WERI-Rb-1 (cell line): ENCODE results near the gene ZSCAN1.

Source experiments
- DNase-seq: peaks from one replicate; pipeline ENCODE4 v3.0.0-alpha.2; 2020
- H3K27ac ChIP-seq: fragments of 250-450 bp; sonication (Bioruptor Pico); 2 replicates; pipeline ENCODE4 v1.5.1; 2020; ENCODE audit warnings: mild to moderate bottlenecking, moderate library complexity
- H3K27me3 ChIP-seq: fragments of 250-450 bp; sonication (Bioruptor Pico); 2 replicates; pipeline ENCODE4 v1.5.1; 2021; ENCODE audit warnings: mild to moderate bottlenecking, low read depth, moderate library complexity; ENCODE audit not compliant: insufficient read depth, severe bottlenecking
- H3K36me3 ChIP-seq: fragments of 250-450 bp; sonication (Bioruptor Pico); 2 replicates; pipeline ENCODE4 v1.5.1; 2020; ENCODE audit warnings: mild to moderate bottlenecking, moderate library complexity
- H3K4me3 ChIP-seq: 2 replicates; pipeline ENCODE4 v1.5.1; 2011; ENCODE audit warnings: low read depth, mild to moderate bottlenecking, control low read depth, low read length
- H3K9me3 ChIP-seq: fragments of 250-450 bp; sonication (Bioruptor Pico); 2 replicates; pipeline ENCODE4 v1.5.1; 2021; ENCODE audit warnings: mild to moderate bottlenecking, moderate library complexity; ENCODE audit not compliant: severe bottlenecking
- TF ChIP-seq, protein P1 (sequence below): IDR thresholded peaks from 2 replicates; pipeline ENCODE4 v1.5.1; 2011; ENCODE audit warnings: low read depth, mild to moderate bottlenecking, control low read depth, inconsistent platforms, low read length

ZSCAN1 gene

DNA sequence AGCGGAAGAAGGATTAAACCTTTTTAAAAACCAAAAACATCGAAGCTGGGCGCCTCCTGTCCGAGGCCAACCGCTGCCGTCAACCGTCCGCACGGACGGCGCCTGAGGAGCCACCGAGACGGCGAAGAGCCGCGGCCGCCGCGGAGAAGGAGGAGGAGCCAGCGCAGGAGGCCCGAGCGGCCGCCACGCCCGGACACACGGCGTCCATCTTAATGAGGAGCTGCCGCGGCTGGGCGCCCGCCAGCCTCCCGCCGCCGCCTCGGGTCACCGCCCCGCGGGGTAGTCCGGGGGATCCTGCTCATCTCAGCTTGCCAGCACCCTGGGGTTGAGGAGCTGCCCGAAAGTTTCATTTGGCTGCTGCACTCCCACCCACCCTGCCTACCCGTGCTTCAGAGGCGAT lies 10.6 kb downstream of the ZSCAN1 start:
- H3K27me3 ChIP-seq, result no peaks in the 10 kb centered on the region
- no peak overlapping the region for H3K4me3 ChIP-seq
- TF ChIP-seq, protein P1, sequence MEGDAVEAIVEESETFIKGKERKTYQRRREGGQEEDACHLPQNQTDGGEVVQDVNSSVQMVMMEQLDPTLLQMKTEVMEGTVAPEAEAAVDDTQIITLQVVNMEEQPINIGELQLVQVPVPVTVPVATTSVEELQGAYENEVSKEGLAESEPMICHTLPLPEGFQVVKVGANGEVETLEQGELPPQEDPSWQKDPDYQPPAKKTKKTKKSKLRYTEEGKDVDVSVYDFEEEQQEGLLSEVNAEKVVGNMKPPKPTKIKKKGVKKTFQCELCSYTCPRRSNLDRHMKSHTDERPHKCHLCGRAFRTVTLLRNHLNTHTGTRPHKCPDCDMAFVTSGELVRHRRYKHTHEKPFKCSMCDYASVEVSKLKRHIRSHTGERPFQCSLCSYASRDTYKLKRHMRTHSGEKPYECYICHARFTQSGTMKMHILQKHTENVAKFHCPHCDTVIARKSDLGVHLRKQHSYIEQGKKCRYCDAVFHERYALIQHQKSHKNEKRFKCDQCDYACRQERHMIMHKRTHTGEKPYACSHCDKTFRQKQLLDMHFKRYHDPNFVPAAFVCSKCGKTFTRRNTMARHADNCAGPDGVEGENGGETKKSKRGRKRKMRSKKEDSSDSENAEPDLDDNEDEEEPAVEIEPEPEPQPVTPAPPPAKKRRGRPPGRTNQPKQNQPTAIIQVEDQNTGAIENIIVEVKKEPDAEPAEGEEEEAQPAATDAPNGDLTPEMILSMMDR, result no peak
- no peak overlapping the region for H3K27ac ChIP-seq
- peaks cover 6% of the 10 kb centered on the region for H3K9me3 ChIP-seq
- no peak for DNase-seq
- H3K36me3 ChIP-seq, result no peaks in the 10 kb centered on the region; the same call in 1 of the 2 replicates

DNA sequence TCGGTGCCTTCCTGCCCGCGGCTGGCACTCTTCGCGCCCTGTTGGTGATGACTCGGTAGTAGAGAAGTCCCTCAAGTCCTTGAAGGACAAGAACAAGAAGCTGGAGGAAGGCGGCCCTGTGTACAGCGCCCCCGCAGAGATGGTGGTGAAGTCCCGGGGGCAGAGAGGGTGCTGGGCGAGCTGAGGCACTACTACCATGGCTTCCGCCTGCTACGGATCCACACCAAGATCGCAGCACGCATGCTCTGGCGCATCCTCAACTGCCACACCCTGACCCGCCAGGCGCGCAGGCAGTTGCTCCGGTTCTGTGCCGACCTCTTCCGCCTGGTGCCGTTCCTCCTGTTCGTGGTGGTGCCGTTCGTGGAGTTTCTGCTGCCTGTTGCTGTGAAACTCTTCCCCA lies 11.1 kb downstream of the ZSCAN1 start:
- TF ChIP-seq, protein P1, result no peak
- H3K27ac ChIP-seq, result no peak overlapping the region
- no peak for DNase-seq
- H3K9me3 ChIP-seq, result peaks cover 6% of the 10 kb centered on the region
- H3K36me3 ChIP-seq, result no peaks in the 10 kb centered on the region; the same call in 1 of the 2 replicates
- H3K27me3 ChIP-seq, result no peaks in the 10 kb centered on the region
- H3K4me3 ChIP-seq, result no peak overlapping the region

DNA sequence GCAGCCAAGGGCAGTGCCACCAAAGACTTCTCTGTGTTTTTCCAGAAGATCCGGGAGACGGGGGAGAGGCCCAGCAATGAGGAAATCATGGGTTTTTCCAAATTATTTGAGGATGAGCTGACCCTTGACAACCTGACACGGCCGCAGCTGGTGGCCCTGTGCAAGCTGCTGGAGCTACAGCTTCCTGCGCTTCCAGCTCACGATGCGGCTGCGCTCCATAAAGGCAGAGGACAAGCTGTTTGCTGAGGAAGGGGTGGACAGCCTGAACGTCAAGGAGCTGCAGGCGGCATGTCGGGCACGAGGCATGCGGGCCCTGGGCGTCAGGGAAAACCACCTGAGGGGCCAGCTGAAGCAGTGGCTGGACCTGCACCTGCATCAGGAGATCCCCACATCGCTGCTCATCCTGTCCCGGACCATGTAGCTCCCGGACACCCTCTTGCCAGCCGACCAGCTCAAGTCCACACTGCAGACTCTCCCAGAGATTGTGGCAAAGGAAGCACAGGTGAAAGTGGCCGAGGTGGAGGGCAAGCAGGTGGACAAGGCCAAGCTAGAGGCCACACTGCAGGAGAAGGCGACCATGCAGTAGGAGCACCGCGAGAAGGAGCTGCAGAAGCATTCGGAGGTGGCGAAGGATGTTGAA lies 11.7 kb downstream of the ZSCAN1 start:
- DNase-seq, result no peak
- no peaks in the 10 kb centered on the region for H3K27me3 ChIP-seq
- no peak overlapping the region for H3K27ac ChIP-seq
- TF ChIP-seq, protein P1, result no peak
- H3K9me3 ChIP-seq, result peaks cover 6% of the 10 kb centered on the region
- no peaks in the 10 kb centered on the region; the same call in 1 of the 2 replicates for H3K36me3 ChIP-seq
- H3K4me3 ChIP-seq, result no peak overlapping the region

DNA sequence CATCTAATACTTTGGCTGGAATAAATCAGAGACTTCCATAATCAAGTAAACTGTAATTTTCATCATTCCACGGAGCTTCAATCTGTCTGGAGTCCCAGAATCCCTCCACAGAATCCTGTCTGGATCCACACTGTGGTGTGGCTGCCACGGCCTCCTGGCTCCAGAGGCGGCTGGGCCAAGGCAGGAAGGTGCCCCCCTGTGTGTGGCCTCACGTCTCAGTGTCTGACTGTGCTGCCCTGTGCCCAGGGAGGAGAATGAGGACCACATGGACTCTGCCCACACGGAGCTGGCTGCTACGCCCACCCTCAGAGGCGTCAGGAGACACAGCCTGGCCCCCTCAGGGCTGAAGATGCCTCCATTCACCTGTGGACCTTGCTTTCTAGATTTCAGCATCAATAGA lies 13.0 kb downstream of the ZSCAN1 start:
- no peaks in the 10 kb centered on the region for H3K27me3 ChIP-seq
- TF ChIP-seq, protein P1, result no peak
- no peak overlapping the region for H3K4me3 ChIP-seq
- H3K36me3 ChIP-seq, result peaks cover 2% of the 10 kb centered on the region
- H3K27ac ChIP-seq, result no peak overlapping the region
- H3K9me3 ChIP-seq, result peaks cover 8% of the 10 kb centered on the region
- no peak for DNase-seq

DNA sequence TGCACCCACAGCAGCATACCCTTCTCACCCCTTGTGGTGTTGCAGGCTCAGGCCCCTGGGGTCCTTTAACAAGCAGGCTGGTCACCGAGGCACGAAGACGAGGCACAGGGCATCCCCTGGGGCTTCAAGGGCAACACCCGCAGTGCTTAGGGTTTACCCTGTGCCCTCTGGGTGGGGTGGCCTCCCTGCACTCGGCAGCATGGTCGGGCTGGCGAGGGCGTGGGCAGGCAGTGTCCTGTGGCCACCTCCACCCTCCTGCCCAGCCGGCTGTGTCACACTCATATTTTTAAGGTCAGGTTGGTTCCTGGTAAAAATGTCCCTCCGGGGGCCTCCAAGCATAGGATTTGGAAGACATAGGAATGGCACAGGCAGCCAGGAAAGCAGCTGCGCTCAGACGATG lies 13.8 kb downstream of the ZSCAN1 start:
- TF ChIP-seq, protein P1, result no peak
- H3K27ac ChIP-seq, result no peak overlapping the region
- peaks cover 5% of the 10 kb centered on the region for H3K36me3 ChIP-seq

DNA sequence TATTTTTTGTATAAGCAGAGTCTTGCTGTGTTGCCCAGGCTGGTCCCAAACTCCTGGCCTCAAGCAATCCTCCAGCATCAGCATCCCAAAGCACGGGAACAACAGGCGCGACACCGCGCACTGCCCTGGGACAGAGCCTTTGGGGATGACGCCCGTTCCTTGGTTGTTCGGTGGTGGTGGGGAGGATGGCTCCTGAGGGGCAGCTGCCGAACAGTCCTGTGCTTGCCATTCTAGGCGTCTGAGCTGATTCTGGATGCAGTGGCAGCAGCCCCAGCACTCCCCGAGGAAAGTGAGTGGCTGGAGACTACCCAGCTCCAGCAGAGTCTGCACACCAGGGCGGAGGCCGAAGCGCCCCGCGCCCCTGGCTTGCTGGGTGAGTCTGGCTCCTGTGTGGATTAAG lies 18.4 kb downstream of the ZSCAN1 start:
- Histone ChIP-seq H3K4me3 (no peak overlapping the region), H3K27ac (no peak overlapping the region), H3K27me3 (no peaks in the 10 kb centered on the region), H3K9me3 (peaks cover 9% of the 10 kb centered on the region), H3K36me3 (peaks cover 5% of the 10 kb centered on the region; the same call in 1 of the 2 replicates)
- TF ChIP-seq, protein P1, result no peak
- DNase-seq, result no peak

More for the DNA sequence above, 13.8 kb downstream of the ZSCAN1 start:
- Histone ChIP-seq H3K9me3 (peaks cover 9% of the 10 kb centered on the region), H3K27me3 (no peaks in the 10 kb centered on the region), H3K4me3 (no peak overlapping the region)
- no peak for DNase-seq
